ENCODE data around the gene WDR88.
A peak's percentile ranks its signal among the peaks of the same experiment; 100 is the strongest.
"Not testable (repeated sequence)": the region's sequence is repeated elsewhere in the genome, so short reads cannot be mapped to it uniquely, and the experiment has no call there.

WDR88 gene

GRCh38 chr19:33177417-33177979 is 45.6 kb downstream of the WDR88 start:
- no peaks in the 10 kb centered on the region for H3K9me3 Mint-ChIP-seq
- H3K27ac Mint-ChIP-seq (ENCODE audit: low read depth) = peak overlapping the region; percentile 100
- peak; percentile 77 for ATAC-seq (replicated peaks; ENCODE audit: extremely low read depth, poor library complexity, severe bottlenecking)
- peaks cover 51% of the 10 kb centered on the region for H3K4me1 Mint-ChIP-seq
- H3K36me3 Mint-ChIP-seq (ENCODE audit: insufficient read depth) = peaks cover 30% of the 10 kb centered on the region
- DNase-seq (ENCODE audit: low spot score in 2 of 2) = peak; percentile 67 to 72
- H3K4me3 Mint-ChIP-seq = peak overlapping the region; percentile 94
- H3K27me3 Mint-ChIP-seq = peaks cover 10% of the 10 kb centered on the region

- H3K4me3 Mint-ChIP-seq = no peak overlapping the region
Observed at GRCh38 chr19:33186431-33187182, 54.7 kb downstream of the WDR88 start.

GRCh38 chr19:33187183-33187540 is 55.2 kb downstream of the WDR88 start:
- no peaks in the 10 kb centered on the region for H3K36me3 Mint-ChIP-seq (ENCODE audit: insufficient read depth)
- ATAC-seq (replicated peaks; ENCODE audit: extremely low read depth, poor library complexity, severe bottlenecking) (no peak), DNase-seq (ENCODE audit: low spot score in 2 of 2) (no peak)
- H3K4me3 Mint-ChIP-seq = no peak overlapping the region
- H3K4me1 Mint-ChIP-seq = peaks cover 9% of the 10 kb centered on the region
- H3K27me3 Mint-ChIP-seq = peaks cover 23% of the 10 kb centered on the region
- no peaks in the 10 kb centered on the region for H3K9me3 Mint-ChIP-seq
- no peak overlapping the region for H3K27ac Mint-ChIP-seq (ENCODE audit: low read depth)

More at GRCh38 chr19:33186431-33187182, 54.7 kb downstream of the WDR88 start:
- H3K9me3 Mint-ChIP-seq = no peaks in the 10 kb centered on the region
- no peak overlapping the region for H3K27ac Mint-ChIP-seq (ENCODE audit: low read depth)
- H3K27me3 Mint-ChIP-seq = peaks cover 17% of the 10 kb centered on the region
- DNase-seq (ENCODE audit: low spot score in 2 of 2) (no peak), ATAC-seq (replicated peaks; ENCODE audit: extremely low read depth, poor library complexity, severe bottlenecking) (no peak)
- peaks cover 9% of the 10 kb centered on the region for H3K4me1 Mint-ChIP-seq
- H3K36me3 Mint-ChIP-seq (ENCODE audit: insufficient read depth) = no peaks in the 10 kb centered on the region

GRCh38 chr19:33189453-33189852 is 57.5 kb downstream of the WDR88 start:
- ATAC-seq (replicated peaks; ENCODE audit: extremely low read depth, poor library complexity, severe bottlenecking) = no peak
- DNase-seq (ENCODE audit: low spot score in 2 of 2) = no peak
- Mint-ChIP-seq H3K4me1 (peaks cover 9% of the 10 kb centered on the region), H3K4me3 (no peak overlapping the region), H3K27me3 (peaks cover 41% of the 10 kb centered on the region), H3K36me3 (ENCODE audit: insufficient read depth) (no peaks in the 10 kb centered on the region), H3K27ac (ENCODE audit: low read depth) (no peak overlapping the region), H3K9me3 (no peaks in the 10 kb centered on the region)

- not testable (repeated sequence) for H3K36me3 Mint-ChIP-seq (ENCODE audit: insufficient read depth); H3K4me3 Mint-ChIP-seq; H3K27ac Mint-ChIP-seq (ENCODE audit: low read depth); DNase-seq (ENCODE audit: low spot score in 2 of 2); H3K9me3 Mint-ChIP-seq; H3K4me1 Mint-ChIP-seq; ATAC-seq (replicated peaks; ENCODE audit: extremely low read depth, poor library complexity, severe bottlenecking)
- H3K27me3 Mint-ChIP-seq = peaks cover 48% of the 10 kb centered on the region
Observed at GRCh38 chr19:33191092-33191491, 59.2 kb downstream of the WDR88 start.

GRCh38 chr19:33191501-33191900 is 59.6 kb downstream of the WDR88 start:
- Mint-ChIP-seq H3K4me1 (peaks cover under 1% of the 10 kb centered on the region), H3K9me3 (no peaks in the 10 kb centered on the region), H3K36me3 (ENCODE audit: insufficient read depth) (no peaks in the 10 kb centered on the region), H3K4me3 (no peak overlapping the region), H3K27me3 (peaks cover 52% of the 10 kb centered on the region), H3K27ac (ENCODE audit: low read depth) (no peak overlapping the region)
- ATAC-seq (replicated peaks; ENCODE audit: extremely low read depth, poor library complexity, severe bottlenecking) (no peak), DNase-seq (ENCODE audit: low spot score in 2 of 2) (no peak)

- Mint-ChIP-seq H3K9me3 (no peaks in the 10 kb centered on the region), H3K4me3 (no peak overlapping the region), H3K4me1 (no peaks in the 10 kb centered on the region), H3K36me3 (ENCODE audit: insufficient read depth) (no peaks in the 10 kb centered on the region), H3K27ac (ENCODE audit: low read depth) (no peak overlapping the region), H3K27me3 (peaks cover 57% of the 10 kb centered on the region)
- DNase-seq (ENCODE audit: low spot score in 2 of 2) = no peak
- no peak for ATAC-seq (replicated peaks; ENCODE audit: extremely low read depth, poor library complexity, severe bottlenecking)
Observed at GRCh38 chr19:33192010-33192409, 60.1 kb downstream of the WDR88 start.

- peaks cover 58% of the 10 kb centered on the region for H3K27me3 Mint-ChIP-seq
- H3K4me1 Mint-ChIP-seq = no peaks in the 10 kb centered on the region
- H3K9me3 Mint-ChIP-seq = no peaks in the 10 kb centered on the region
- H3K36me3 Mint-ChIP-seq (ENCODE audit: insufficient read depth) = no peaks in the 10 kb centered on the region
- no peak overlapping the region for H3K27ac Mint-ChIP-seq (ENCODE audit: low read depth)
- DNase-seq (ENCODE audit: low spot score in 2 of 2) (no peak), ATAC-seq (replicated peaks; ENCODE audit: extremely low read depth, poor library complexity, severe bottlenecking) (no peak)
- peak overlapping the region; percentile 57 for H3K4me3 Mint-ChIP-seq
Observed at GRCh38 chr19:33193269-33193864, 61.5 kb downstream of the WDR88 start.

GRCh38 chr19:33193865-33194362 is 62.0 kb downstream of the WDR88 start, which contains the start of gene LRP3:
Gene LRP3 (plus strand): TSS chr19:33194330. CDS start chr19:33194786, 456 bp downstream.
- Mint-ChIP-seq H3K27ac (ENCODE audit: low read depth) (no peak within 1 kb of the TSS), H3K36me3 (ENCODE audit: insufficient read depth) (no peaks in the 10 kb centered on the region), H3K4me1 (no peaks in the 10 kb centered on the region), H3K9me3 (no peaks in the 10 kb centered on the region), H3K27me3 (peaks cover 58% of the 10 kb centered on the region), H3K4me3 (peak within 1 kb of the TSS; percentile 57)
- no peak for ATAC-seq (replicated peaks; ENCODE audit: extremely low read depth, poor library complexity, severe bottlenecking)
- no peak for DNase-seq (ENCODE audit: low spot score in 2 of 2)

GRCh38 chr19:33194532-33194885 is 62.6 kb downstream of the WDR88 start:
- no peak overlapping the region for H3K27ac Mint-ChIP-seq (ENCODE audit: low read depth)
- H3K27me3 Mint-ChIP-seq = peaks cover 58% of the 10 kb centered on the region
- H3K9me3 Mint-ChIP-seq = no peaks in the 10 kb centered on the region
- no peak overlapping the region for H3K4me3 Mint-ChIP-seq
- no peaks in the 10 kb centered on the region for H3K36me3 Mint-ChIP-seq (ENCODE audit: insufficient read depth)
- H3K4me1 Mint-ChIP-seq = no peaks in the 10 kb centered on the region
- DNase-seq (ENCODE audit: low spot score in 2 of 2) (no peak), ATAC-seq (replicated peaks; ENCODE audit: extremely low read depth, poor library complexity, severe bottlenecking) (no peak)

GRCh38 chr19:33194886-33195644 is 63.2 kb downstream of the WDR88 start:
- H3K4me1 Mint-ChIP-seq = no peaks in the 10 kb centered on the region
- no peaks in the 10 kb centered on the region for H3K9me3 Mint-ChIP-seq
- ATAC-seq (replicated peaks; ENCODE audit: extremely low read depth, poor library complexity, severe bottlenecking) (no peak), DNase-seq (ENCODE audit: low spot score in 2 of 2) (no peak)
- H3K27ac Mint-ChIP-seq (ENCODE audit: low read depth) = no peak overlapping the region
- H3K27me3 Mint-ChIP-seq = peaks cover 56% of the 10 kb centered on the region
- H3K36me3 Mint-ChIP-seq (ENCODE audit: insufficient read depth) = no peaks in the 10 kb centered on the region
- H3K4me3 Mint-ChIP-seq = peak overlapping the region; percentile 25

- Mint-ChIP-seq H3K9me3 (no peaks in the 10 kb centered on the region), H3K4me1 (no peaks in the 10 kb centered on the region), H3K4me3 (no peak overlapping the region), H3K36me3 (ENCODE audit: insufficient read depth) (no peaks in the 10 kb centered on the region), H3K27me3 (peaks cover 49% of the 10 kb centered on the region), H3K27ac (ENCODE audit: low read depth) (no peak overlapping the region)
- no peak for DNase-seq (ENCODE audit: low spot score in 2 of 2)
- no peak for ATAC-seq (replicated peaks; ENCODE audit: extremely low read depth, poor library complexity, severe bottlenecking)
Observed at GRCh38 chr19:33195645-33196347, 63.9 kb downstream of the WDR88 start.

Data from central memory CD8-positive, alpha-beta T cell (primary cell).